Measurements from ENCODE around the gene KLHL21. TPM values are rescaled to one million over a fixed set of nuclear protein-coding genes. Genes with fewer than 3 reads are reported as not detected.
A peak's percentile ranks its signal among the peaks of the same experiment; 100 is the strongest.

Gene KLHL21
- total and polyA plus RNA-seq, 9 of the 15 experiments (the other 6 are each of a cell fraction or from before 2014, with no cell fraction given): 2.1 to 42.1 (median 17.5) TPM

GRCh38 chr1:6601923-6602668 lies 573 bp downstream of the KLHL21 start (continued):
- TF ChIP-seq KDM2B (CRISPR knock-in tag; IDR thresholded peaks at IDR 0.05): 0 out of 2 replicates have a peak, but pooled peaks have one; percentile 42
- no peak for TF ChIP-seq ZSCAN29 (IDR thresholded peaks at IDR 0.05)
- no peak for TF ChIP-seq ZBTB40 (IDR thresholded peaks at IDR 0.05)
- TF ChIP-seq ZBTB40 (CRISPR knock-in tag; IDR thresholded peaks at IDR 0.05): no peak
- peak; percentile 55; the same call in 1 of the 2 replicates for TF ChIP-seq SAFB (IDR thresholded peaks at IDR 0.05; ENCODE audit: borderline replicate concordance, low read depth, low read length)
- TF ChIP-seq ZNF408 (CRISPR knock-in tag; IDR thresholded peaks at IDR 0.05; ENCODE audit: low read depth): no peak
